ENCODE results near the gene EPHA4.

The EPHA4 gene

GRCh38 chr2:221572219-221572820 lies at the start of gene EPHA4:
Gene EPHA4 (minus strand): TSS chr2:221572304. CDS start chr2:221572248, 56 bp downstream.
- DNase-seq (ENCODE audit: low spot score) = peak; percentile 83

GRCh38 chr2:221618007-221618406 lies 45.9 kb upstream of the EPHA4 start:
- no peak for DNase-seq (ENCODE audit: low spot score)

DNA sequence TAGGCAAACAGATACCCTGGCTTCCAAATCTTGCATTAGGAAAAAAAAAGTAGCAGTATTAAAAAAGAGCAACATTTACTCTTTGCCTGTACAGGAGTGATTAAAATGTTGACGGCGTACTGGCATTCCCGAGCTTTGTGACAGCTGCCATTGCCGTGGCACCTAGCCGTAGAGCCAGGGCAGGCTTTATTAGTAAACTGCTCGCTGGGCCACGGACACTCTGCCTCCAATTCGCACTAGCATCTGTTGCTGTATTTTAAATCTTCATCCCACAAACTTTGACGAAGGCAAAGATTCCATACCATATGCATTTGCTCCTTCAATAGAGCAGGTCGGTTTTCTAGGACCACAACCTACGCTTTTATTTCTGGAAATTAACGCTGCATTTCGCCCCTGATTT lies 44.5 kb upstream of the EPHA4 start:
- DNase-seq (ENCODE audit: low spot score) = no peak

- DNase-seq (ENCODE audit: low spot score) = no peak
These were observed 42.2 kb upstream of the EPHA4 start for GRCh38 chr2:221614274-221614673.

GRCh38 chr2:221612800-221613199 lies 40.7 kb upstream of the EPHA4 start:
- no peak for DNase-seq (ENCODE audit: low spot score)

GRCh38 chr2:221612161-221612560 lies 40.1 kb upstream of the EPHA4 start:
- no peak for DNase-seq (ENCODE audit: low spot score)

DNA sequence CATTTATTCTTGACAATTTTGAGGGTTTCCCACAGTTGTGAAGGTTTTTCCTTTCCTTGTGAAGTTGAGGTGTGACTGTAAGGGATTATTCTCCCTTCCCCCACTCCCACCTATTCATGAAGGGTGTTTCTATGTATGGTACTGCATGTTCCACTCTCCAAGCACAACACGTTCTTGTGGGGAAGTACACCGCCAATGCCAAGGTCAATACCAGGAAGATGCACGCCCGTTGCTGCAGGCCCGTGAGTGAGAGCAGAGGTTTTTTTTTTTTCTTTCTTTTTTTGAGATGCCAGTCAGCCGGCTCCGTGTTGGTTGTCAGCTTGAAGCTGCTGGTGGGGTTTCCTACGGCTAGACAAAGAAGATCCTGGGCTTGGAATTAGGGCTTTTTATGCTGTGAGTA lies 38.6 kb upstream of the EPHA4 start:
- DNase-seq (ENCODE audit: low spot score) = no peak

- DNase-seq (ENCODE audit: low spot score) = no peak
These were observed 38.2 kb upstream of the EPHA4 start for GRCh38 chr2:221610255-221610654.

- no peak for DNase-seq (ENCODE audit: low spot score)
These were observed 36.3 kb upstream of the EPHA4 start for GRCh38 chr2:221608442-221608841.

GRCh38 chr2:221606424-221606823 lies 34.3 kb upstream of the EPHA4 start:
- DNase-seq (ENCODE audit: low spot score) = no peak

- DNase-seq (ENCODE audit: low spot score) = no peak
These were observed 33.7 kb upstream of the EPHA4 start for GRCh38 chr2:221605751-221606240.

DNA sequence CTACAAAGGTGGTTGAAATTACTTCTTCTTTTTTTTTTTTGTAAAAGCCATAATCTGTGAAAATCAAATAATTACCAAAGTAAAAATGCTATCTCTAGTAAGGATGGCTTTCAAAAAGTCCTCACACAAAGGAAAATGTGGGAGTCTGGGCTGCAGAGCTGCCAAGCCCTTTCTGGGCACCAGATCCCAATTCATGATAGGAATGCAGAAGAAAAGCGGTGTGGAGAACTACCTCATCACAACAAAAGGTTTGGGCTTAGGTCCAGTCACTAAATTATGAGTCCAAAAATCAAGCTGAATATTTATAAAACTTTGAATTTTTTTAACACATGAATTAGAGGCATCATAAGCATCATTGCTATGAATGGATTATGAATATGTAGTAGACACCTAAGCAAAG lies 30.8 kb upstream of the EPHA4 start:
- no peak for DNase-seq (ENCODE audit: low spot score)

GRCh38 chr2:221601376-221601775 lies 29.3 kb upstream of the EPHA4 start:
- DNase-seq (ENCODE audit: low spot score) = no peak

DNA sequence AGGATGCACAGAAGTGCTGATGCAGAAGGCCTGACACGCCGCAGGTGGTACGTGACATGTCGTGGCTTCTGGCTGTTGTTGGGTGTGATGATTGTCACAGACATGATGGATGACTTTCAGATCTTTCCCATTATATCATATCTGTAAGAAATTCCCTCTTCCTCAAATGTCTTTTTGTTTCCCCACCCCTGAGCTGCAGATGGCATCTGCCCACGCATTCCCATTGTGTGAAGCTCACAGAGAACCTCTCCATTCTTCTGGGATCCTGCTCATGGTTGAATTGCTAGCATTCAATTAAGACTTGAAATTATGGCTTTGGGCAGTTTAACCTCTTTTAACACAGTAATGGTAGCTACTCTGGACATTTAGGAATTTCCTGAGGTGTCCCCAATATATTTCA lies 28.3 kb upstream of the EPHA4 start:
- no peak for DNase-seq (ENCODE audit: low spot score)

GRCh38 chr2:221596192-221596591 lies 24.1 kb upstream of the EPHA4 start:
- DNase-seq (ENCODE audit: low spot score) = no peak

DNA sequence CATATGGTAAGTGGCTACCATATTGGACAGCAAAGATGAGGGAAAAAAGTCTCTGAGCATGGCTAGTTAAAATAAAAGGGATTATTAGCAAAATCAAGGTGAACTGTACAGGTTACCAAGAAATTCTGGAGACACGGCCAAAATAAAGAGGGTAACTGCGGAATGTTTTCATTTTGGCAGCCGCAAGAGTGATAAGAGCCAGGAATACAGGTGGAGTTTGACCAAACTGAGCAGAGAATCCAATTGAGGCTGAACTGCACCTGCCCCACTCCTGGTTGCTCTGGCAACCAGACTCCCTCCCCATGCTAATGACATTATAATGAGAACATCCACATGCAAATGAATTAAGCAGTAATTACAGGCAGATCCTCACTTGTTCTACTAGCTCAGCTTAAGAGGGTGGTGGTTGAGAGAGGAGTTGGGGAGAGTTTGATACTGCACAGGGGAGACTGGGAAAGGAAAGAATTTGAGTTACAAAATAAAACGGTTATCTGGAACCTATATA lies 18.8 kb upstream of the EPHA4 start:
- no peak for DNase-seq (ENCODE audit: low spot score)

GRCh38 chr2:221589696-221590095 lies 17.6 kb upstream of the EPHA4 start:
- no peak for DNase-seq (ENCODE audit: low spot score)

DNA sequence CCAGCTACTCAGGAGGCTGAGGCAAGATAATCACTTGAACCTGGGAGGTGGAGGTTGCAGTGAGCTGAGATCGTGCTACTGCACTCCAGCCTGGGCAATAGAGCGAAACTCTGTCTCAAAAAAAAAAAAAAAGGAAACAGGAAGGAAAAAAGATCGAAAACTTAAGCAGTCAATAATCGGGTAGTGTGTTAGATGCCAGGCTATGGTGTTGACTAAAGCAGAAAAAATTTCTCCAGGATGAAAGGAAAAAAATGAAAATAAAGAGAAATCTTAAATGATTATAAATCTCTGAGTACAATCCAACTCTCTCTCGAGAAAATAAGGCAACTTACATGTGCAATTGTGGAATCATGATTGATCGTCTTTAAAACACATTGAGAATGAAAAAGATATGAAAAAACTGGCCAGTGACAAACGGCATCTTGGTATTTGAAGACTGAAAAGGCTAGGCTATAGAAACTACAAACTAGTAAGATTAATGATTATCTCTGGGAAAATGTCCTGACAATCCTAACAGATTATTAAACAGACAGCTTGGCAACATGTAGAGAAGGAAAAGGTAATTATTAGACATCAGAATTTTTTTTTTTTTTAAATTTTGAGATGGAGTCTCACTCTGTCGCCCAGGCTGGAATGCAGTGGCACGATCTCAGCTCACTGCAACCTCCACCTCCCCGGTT lies 16.3 kb upstream of the EPHA4 start:
- no peak for DNase-seq (ENCODE audit: low spot score)

DNA sequence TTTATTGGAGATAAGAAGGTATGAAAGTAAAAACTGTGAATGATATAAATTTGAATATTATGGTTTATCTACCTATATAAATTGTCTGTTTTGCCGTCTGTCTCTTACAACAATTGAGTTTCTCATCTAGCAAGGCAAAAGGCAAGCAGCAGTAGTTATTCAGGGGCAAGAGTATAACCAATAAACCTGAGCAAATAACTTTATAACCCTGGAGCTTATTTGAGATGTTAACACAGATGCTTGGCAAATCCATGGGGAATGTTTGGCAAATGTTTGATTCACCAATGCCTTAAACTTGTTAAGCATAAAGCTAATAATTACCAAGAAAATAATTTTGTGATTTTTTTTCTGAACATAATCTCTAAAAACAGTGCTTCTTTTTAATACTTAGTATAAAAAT lies 9.9 kb upstream of the EPHA4 start:
- no peak for DNase-seq (ENCODE audit: low spot score)

DNA sequence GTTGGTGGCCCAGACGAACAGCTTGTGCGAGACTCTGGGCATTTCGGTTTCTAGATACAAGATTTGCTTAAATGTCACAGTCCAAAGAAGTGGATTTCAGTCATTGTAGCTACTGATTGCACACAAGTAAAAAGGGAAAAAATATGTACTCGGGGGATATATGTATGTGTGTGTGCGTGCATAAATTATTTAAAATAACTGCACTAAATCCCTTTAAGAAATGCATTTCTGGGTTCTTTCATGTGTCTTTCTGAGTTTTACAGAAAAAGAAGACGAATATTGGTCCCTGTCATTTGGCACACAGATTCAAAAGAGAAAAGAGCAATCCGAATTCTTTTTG lies 2.1 kb upstream of the EPHA4 start:
- no peak for DNase-seq (ENCODE audit: low spot score)

- peak; percentile 68 for DNase-seq (ENCODE audit: low spot score)
These were observed 1.5 kb upstream of the EPHA4 start for GRCh38 chr2:221573430-221574230.

DNA sequence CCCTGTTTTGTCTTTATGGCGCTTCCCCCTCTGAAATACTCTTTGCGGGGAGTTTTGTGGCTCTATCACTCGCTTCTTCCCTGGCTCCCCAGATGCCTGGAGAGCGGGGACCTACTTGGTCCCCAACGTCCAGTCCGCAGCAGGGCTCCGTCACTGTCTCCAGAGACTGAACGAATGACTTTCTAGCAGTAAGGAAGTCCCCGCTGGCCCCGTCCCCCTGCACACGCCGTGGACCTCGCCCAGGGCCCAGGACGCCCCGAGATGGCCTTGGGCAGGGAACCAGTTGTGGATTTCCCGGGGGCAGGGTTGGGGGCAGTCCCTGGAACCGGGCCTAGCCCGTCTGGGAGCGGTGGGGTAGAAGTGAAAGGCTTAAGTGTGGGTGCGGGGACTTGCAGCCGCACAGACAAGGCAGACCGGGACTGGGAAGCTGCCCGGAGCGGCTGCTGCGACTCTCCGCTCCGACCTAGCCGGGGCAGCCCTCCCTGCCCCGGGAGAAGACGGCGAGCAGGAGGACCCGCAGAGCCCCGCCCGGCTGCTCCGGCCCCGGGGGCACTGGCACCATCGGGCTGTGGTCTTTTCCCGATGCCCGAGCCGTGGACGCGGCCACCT lies 821 bp upstream of the EPHA4 start:
- no peak for DNase-seq (ENCODE audit: low spot score)

Data from COLO829 (cell line).